ENCODE measurements around the gene VMP1.
"Not testable (repeated sequence)": the region's sequence is repeated elsewhere in the genome, so short reads cannot be mapped to it uniquely, and the experiment has no call there.

The VMP1 gene

DNA sequence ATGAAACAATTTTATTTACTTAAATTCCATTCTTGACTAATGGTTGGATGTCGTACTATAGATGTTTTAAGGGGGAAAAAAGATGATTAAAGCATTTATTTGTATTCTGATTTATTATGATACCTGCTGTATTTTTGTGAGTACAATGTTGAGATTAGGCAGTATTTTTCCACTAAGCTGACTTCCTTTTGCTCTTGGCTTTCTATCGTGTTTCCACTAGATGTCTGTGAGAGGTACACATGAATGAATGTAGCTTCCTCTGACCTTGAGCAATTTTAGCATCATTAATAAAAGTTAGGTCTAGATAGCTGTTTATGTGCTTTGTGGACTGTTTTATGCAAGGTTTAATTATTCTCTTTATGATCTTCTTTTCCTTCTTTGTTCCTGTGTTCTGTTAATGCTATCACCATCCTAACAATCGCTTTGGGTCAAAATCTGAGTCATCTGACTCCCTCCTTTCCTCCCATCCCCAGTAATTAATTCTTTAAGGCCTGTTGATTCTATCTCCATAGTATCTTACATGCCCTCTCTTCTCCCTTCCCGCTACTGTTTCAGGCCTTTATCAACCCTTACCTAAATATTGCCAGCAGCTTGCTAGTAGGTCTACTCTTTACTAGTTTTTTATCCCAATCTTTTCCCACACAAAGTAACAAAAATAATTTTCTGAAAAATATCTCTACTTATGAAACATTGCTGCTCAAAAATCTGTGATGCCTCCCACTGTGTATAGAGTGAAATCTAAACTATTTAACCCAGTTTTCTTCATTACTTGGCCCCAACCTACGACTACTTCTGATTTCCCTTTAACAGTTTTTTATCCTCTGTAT is 76.0 kb downstream of the VMP1 start:
- DNase-seq = no peak

DNA sequence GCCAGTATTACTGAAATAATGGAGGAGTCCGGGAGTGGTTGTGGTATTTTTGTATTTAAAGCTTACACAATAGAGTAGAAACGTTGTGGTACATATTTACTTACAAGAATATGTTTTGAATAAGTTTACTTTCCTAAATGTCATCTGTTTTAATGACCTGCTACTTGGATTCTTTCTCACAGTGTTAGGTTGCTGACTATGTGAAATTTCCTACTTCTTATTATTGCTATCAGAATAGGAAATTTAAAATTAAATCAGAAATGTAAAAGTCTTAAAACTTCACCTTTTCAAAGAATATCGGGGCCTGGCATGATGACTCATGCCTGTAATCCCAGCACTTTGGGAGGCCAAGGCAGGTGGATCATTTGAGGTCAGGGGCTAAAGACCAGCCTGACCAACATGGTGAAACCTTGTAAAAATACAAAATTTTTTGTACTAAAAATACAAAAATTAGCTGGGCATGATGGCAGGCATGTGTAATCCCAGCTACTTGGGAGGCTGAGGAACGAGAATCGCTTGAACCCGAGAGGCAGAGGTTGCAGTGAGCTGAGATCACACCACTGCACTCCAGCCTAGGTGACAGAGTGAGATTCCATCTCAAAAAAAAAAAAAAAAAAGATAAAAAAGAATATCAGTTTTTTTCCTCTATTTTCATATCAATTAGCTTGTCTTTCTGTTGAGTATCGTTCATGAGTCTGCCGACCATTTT is 77.8 kb downstream of the VMP1 start:
- DNase-seq = no peak

DNA sequence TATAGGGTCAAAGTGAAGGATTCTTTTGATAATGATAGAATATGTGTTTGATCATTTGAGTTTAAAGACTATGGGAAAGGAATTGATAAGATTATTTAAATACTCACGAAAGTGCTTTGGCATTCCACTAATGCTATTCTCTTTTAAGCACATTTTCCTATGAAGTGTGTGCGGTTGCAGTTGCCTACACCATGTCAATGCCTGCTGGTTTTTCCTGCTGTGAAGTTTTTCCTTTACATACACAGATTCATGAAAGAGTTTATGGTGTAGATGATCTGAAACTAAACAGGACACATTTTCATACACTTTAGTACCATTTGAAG is 78.7 kb downstream of the VMP1 start:
- no peak for DNase-seq

DNA sequence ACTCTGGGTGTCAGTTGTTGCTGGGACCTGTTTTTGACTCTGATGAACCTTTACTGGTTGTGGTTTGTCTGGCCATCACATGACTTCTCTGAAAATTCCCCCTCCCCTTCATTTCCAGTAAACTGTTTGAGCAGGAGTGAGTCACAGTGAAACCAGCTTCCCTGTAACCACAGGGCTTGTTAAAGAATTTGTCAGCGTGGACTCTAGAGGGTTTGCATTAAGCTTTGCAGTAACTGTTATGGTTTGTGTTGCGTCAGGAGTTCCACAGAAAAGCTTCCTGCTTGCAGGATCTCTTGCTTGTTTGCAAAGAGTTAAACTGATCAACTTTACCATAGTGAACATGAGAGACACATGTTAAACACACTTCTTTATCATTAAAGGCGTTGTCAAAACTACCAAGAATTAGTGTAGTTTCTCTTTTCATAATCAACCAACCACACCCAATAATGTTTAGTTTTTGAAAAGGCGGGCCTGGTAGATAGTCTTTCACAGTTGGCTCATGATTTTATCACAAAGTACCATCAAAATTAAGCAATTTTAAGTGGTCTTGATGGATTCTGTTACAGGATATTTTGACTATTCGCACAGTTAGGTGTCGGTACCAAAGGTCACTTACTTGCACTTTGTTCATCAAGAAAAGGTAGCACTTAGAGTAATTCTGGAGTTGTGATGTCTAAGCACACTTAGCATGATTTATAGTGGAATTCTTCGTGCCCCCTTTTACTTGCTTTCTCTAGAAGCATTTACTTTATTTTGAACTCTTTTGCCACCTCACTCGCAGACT is 79.3 kb downstream of the VMP1 start:
- DNase-seq = peak; percentile 66

DNA sequence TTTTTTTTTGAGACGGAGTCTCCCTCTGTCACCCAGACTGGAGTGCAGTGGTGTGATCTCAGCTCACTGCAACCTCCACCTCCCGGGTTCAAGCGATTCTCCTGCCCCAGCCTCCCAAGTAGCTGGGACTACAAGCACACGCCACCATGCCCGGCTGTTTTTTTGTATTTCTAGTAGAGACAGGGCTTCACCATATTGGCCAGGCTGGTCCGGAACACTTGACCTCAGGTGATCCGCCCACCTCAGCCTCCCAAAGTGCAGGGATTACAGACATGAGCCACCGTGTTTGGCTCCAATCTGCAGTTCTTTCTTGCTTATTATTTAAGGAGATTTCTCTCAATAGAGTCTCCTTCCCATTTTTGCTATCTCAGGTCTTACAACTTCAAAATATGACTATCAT is 82.4 kb downstream of the VMP1 start:
- DNase-seq = not testable (repeated sequence)

DNA sequence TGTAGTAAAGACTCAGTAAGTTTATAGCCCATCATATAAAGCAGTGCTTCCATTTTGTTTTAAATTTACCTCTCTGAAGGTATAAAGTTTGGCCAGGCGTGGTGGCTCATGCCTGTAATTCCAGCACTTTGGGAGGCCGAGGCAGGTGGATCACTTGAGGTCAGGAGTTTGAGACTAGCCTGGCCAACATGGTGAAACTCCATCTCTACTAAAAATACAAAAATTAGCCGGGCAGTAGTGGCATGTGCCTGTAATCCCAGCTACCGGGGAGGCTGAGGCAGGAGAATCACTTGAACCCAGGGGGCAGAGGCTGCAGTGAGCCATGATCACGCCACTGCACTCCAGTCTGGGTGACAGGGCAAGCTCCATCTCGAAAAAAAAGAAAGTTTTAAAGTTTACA is 83.0 kb downstream of the VMP1 start:
- DNase-seq = not testable (repeated sequence)

DNA sequence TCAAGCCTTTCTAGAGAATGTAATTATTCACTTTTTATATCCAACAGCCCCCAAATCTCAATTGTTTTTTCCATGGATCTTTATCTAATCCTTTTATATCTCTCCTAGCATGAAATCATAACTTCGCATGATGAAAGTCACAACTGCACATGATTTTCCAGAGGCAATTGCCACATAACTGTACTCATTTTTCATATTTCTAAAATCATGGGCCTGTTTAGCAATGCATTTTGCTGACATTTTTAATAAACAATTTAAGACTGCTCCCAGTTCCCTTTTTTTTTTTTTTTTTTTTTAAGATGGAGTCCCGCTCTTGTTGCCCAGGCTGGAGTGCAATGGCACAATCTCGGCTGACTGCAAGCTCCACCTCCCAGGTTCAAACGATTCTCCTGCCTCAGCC is 83.5 kb downstream of the VMP1 start:
- DNase-seq = no peak

DNA sequence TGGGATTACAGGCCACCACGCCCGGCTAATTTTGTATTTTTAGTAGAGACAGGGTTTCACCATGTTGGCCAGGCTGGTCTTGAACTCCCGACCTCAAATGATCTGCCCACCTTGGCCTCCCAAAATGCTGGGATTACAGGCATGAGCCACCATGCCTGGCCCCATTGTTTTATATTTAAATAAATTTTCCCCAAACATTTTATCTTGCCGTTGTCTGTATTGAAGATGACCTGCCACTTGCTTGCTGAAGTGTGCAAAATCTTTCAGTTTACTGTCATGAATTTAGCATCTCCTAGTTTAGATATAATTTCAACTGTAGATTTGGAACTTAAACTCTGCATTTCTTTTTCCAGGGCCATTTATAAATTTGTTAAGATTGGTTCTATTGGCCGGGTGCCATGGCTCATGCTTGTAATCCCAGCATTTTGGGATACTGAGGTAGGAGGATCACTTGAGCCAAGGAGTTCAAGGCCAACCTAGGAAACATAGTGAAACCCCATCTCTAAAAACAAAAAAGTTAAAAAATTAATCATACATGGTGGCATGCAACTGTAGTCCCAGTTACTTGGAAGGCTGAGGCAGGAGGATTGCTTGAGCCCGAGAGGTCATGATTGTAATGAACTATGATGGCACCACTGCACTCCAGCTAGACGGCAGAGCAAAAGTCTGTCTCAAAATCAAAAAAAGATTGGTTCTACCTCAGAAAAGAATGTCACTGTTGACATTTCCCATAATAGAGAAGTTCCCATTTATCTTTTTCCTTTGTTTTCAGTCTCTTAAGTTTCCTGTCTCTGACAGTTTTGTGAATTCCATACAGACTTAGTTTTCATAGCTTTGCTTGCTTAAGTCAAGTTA is 84.4 kb downstream of the VMP1 start:
- DNase-seq = no peak

DNA sequence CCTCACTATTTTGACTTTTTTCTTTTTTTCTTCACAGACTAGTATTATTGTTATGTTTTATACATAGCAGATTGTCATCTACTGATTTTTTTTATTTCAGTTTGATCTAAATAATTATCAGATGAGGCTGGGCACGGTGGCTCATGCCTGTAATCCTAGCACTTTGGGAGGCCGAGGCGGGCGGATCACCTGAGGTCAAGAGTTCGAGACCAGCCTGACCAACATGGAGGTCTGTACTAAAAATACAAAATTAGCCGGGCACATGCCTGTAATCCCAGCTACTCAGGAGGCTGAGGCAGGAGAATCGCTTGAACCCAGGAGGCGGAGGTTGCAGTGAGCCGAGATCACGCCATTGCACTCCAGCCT is 85.0 kb downstream of the VMP1 start:
- not testable (repeated sequence) for DNase-seq

DNA sequence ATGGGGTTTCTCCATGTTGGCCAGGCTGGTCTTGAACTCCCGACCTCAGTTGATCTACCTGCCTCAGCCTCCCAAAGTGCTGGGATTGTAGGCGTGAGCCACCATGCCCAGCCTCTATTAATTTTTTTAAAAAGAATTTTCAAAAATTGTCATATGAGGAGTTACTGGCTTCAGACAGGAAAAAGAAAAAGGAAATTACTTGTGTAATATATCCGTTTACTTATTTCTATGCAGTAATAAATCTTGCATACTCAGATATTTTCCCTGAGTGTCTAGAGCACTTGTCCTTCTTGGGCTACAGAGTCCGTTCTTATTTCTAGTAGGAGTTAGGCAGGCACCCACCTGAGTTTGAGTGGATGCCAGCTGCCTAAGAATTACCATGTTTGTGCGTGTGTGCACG is 85.8 kb downstream of the VMP1 start:
- DNase-seq = no peak

DNA sequence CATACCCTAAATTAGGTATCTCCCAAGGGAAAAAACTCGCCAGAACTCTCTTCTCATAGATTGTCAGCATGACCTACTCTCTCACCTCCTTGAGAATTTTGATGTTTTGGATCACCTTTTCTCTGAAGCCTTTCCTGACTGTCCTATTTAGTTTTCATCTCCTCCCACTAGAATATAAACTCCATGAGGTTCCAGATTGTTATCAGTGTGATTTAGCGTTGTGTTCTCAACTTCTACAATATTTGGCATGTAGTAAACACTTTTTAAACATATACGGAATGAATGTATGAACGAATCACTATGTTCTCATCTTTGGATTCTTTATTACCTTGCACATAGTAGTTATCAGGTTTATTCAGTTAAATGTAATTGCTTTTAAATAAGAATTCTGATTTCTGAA is 88.7 kb downstream of the VMP1 start:
- DNase-seq = no peak

DNA sequence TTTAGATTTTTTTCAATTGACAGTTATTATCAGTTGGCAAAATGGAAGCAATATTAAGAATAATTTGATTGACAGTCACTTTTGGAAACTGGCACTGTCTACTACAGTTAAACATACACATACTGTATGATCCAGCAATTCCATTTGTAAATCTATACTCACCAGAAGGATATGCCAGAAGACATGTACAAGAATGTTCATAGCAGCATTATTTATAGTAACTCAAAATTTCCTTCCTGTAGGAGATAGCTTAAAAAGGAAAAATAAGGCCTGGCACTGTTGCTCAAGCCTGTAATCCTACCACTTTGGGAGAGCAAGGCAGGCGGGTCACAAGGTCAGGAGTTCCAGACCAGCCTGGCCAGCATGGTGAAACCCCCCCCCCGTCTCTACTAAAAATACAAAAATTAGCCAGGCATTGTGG is 89.3 kb downstream of the VMP1 start:
- no peak for DNase-seq

DNA sequence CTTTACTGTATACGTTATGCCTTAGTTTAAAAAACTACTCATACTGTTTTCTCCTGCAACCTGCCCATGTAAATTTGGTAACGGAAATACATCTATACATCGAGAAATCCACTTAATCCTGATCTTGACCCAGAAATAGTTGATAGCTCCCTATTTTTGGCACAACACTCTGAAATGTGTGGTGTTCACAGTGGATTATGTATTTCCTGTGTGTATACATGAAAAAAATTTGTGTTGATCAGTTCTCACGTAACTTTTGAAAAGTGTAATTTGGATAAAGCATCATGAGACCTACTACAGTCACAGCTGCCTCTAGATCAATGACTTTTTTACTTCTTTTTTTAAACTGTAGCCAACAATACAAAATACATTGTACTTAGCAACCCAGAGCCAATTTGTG is 90.7 kb downstream of the VMP1 start:
- no peak for DNase-seq

DNA sequence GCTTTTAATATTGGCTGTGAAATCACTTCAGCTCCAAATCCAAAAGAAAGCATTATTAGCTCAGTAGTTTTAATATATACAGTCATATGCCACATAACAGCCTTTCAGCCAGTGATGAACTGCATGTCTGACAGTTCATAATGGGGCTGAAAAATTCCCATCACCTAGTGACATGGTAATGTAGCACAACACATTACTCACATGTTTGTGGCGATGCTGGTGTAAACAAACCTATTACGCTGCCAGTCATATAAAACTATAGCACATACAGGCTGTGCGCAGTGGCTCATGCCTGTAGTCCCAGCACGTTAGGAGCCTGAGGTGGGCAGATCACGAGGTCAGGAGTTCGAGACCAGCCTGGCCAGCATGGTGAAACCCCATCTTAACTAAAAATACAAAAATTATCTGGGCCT is 93.1 kb downstream of the VMP1 start:
- no peak for DNase-seq

DNA sequence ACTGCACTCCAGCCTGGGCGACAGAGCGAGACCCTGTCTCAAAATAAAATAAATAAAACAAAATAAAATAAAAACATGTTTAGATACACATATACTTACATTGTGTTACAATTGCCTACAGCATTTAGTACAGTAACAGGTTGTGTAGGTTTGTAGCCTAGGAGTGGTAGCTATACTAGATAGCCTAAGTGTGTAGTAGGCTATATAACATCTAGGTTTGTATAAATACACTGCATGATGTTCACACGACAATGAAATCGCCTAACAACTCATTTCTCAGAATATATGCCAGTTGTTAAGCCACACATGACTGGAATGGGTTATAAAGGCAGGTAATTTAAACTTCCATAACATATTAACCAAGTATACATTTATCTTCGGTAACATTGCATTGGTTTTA is 94.7 kb downstream of the VMP1 start:
- DNase-seq = no peak

DNA sequence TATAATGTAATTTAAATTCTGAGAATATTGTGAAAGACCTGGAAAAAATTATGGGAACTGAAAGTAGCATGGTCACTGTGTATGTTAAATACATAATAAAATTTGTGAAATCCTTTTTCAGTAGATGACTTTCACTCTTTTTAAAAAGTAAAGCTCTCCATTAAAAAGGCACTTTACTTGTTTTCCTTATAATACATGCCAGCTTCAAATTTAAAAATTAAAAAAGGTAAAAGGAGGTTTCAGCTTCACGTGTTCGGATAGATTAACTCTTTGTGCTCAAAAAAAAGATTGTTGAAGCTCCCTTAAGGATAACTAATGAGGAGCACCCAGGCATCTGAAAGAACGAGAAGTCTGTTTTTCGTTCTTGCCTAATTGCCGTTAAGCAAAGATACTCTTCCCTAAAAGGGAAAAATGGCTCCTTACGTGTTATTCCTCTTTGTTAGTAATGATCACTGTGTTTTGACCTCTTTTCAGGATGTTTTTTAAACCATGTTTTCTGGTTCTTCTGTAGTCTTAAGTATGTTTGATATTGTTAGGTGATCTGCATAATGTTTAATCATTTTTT is 97.5 kb downstream of the VMP1 start:
- no peak for DNase-seq

DNA sequence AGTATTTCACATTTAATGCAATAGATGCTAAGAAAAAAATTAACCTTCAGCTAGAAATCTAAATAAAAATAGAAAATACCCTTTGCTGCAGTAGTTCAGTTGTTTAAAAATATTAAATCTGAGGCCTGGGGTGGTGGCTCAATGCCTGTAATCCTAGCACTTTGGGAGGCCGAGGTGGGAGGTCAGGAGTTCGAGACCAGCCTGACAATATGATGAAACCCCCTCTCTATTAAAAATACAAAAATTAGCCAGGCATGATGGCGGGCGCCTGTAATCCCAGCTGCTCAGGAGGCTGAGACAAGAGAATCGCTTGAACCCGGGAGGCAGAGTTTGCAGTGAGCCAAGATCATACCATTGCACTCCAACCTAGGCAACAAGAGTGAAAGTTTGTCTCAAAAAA is 98.9 kb downstream of the VMP1 start:
- not testable (repeated sequence) for DNase-seq

DNA sequence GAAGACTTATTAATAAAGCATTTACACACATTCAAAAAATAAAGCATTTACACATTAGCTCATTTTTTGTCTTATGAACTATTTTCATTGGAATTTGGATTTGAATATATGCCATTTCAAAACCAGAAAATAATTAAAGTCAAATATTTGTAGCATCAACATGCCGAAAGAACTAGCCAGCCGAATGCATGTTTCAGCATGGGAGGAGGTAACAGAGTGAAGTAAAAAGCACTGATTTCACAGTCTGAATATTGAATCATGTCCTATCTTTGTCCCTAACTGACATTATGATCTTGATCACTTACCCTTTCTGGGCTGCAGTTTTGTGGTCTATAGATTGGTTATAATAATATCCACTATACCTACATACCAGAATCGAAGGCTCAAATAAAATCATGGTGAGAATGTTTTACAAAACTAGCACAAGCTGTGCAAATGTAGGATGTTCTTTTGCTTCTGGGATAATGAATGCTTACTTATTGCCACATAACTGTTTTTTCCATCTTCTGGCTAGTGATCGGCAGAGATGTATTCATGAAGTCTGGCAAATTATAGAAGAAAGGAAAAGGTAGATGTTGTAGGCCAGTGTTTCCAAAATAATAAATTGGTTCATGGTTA is 100.5 kb downstream of the VMP1 start:
- no peak for DNase-seq

DNA sequence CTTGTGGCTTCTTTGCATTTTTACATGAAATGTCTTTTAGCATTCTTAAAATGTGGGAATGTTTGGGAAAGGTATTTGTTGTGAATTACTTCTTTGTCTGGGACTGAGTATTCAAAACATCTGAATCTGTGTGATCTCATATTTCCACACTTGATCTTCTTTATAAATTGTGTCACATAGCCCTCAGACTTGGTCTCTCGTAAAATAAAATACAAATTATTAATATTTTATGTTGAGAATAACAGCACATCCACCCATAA is 103.4 kb downstream of the VMP1 start:
- DNase-seq = no peak

DNA sequence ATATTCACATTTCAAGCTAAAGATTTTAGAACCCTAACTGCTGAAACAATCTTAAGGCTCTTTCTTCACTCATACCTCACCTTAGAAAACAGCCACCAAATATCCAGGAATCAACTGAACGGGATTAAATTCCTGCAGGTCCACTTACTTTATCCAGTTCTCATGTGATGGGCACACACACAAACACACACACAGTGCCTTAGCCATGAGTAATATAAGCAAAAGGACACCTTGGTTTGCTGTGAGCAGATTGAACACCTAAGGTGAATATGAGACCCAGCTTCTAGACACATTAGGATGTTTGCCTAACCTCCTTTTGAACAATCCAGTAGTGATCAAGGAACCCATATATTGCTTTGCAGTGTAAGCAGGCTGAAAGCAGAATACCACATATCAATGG is 103.8 kb downstream of the VMP1 start:
- DNase-seq = no peak

DNA sequence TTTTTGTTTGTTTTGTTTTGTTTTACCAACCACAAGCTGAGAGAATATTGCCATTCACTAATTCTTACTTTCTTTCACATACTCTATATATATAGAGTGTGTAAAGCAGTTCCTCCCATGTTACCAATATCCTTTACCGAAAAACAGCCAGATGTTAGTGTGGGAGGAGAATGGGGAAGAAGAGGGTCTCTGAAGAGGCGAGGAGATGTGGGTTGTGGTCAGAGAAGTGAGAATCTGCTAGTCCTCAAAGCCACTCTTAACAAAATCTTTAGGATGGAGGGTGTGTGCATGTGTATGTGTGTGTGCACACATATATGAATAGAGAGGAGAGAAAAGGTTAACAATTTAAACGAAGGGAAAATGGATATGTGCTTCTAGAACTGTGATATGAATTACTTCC is 104.7 kb downstream of the VMP1 start:
- DNase-seq = no peak

DNA sequence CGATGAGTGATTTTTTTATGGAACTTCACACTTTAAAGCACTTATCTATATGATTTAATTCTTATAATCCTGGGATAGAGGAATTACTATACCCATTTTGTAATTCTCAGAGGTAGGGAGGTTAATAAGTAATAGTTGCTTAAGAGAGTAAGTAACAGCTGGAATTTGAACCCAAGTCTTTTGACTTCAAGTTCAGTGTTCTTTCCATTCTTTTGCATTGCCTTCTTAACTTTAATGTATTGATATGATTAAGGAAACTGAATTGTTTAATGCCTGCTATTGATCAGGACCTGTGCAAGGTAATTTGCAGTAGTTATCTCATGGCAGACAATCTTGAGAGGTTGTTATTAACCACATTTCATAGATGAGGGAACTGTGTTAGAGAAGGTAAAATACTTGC is 106.8 kb downstream of the VMP1 start:
- no peak for DNase-seq

DNA sequence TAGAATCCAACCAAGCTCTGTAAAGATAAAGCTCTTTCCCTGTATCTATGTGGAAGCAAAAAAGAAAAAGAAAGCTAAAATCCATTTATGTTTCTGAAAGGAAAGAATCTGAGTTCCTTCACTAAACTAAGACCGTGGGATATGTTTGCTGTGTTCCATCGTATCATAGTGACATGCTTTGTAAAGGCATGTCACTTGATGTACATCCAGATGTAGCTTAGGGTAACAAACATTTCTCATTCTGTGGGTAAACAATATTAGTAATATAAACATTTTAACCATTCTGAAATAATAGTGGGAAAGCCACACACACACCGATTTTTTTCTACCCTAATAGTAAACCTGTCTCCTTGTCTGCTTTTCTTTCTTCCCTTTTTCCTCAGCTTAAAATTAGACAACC is 107.2 kb downstream of the VMP1 start:
- no peak for DNase-seq
